ENCODE data around the gene WDR11.

- TF ChIP-seq EP300 (IDR thresholded peaks at IDR 0.05) (no peak), CTCF (IDR thresholded peaks at IDR 0.05) (no peak)
These were observed 66.5 kb downstream of the WDR11 start for GRCh38 chr10:120917521-120918250.

All from esophagus muscularis mucosa (tissue), 3 donors.